ENCODE results near the gene OGDH. TPM values are rescaled to one million over a fixed set of nuclear protein-coding genes. Genes with fewer than 3 reads are reported as not detected.

OGDH gene
- total and polyA plus RNA-seq, 9 donors: 24.4 to 84.6 (median 57.7) TPM

- WGBS, 3 donors: 91 to 94% (median 94%) methylated on average over 20 of the region's 20 CpGs
- Histone ChIP-seq H3K27ac (no peak overlapping the region), H3K36me3 (no peaks in the 10 kb centered on the region), H3K4me1 (ENCODE audit: insufficient read depth) (no peaks in the 10 kb centered on the region), H3K27me3 (no peaks in the 10 kb centered on the region), H3K4me3 (no peak overlapping the region), H3K9me3 (no peaks in the 10 kb centered on the region)
- no peak for DNase-seq
- TF ChIP-seq EP300 (IDR thresholded peaks at IDR 0.05): no peak
- TF ChIP-seq CTCF (IDR thresholded peaks at IDR 0.05): no peak
- no peak for TF ChIP-seq POLR2A (IDR thresholded peaks at IDR 0.05)
- intact Hi-C loops (cut with DNase I): no loop called here
Observed at GRCh38 chr7:44706788-44707557, 100.5 kb downstream of the OGDH start.

- no peaks in the 10 kb centered on the region for H3K9me3 ChIP-seq
- no peak overlapping the region for H3K27ac ChIP-seq
- H3K4me1 ChIP-seq (ENCODE audit: insufficient read depth): no peaks in the 10 kb centered on the region
- WGBS, 3 donors: 84 to 87% (median 86%) methylated on average over 21 of the region's 21 CpGs
- no peaks in the 10 kb centered on the region for H3K36me3 ChIP-seq
- DNase-seq: peak in 1 of 5 donors; percentile 29
- no peak overlapping the region for H3K4me3 ChIP-seq
- no peaks in the 10 kb centered on the region for H3K27me3 ChIP-seq
- intact Hi-C loops (cut with DNase I): no loop called here
- TF ChIP-seq POLR2A (IDR thresholded peaks at IDR 0.05) (no peak), CTCF (IDR thresholded peaks at IDR 0.05) (no peak), EP300 (IDR thresholded peaks at IDR 0.05) (no peak)
Observed at GRCh38 chr7:44707558-44708230, 101.3 kb downstream of the OGDH start.

GRCh38 chr7:44709011-44709915 is 102.8 kb downstream of the OGDH start:
- intact Hi-C loops (cut with DNase I): no loop called here
- H3K9me3 ChIP-seq: no peaks in the 10 kb centered on the region
- H3K4me1 ChIP-seq (ENCODE audit: insufficient read depth): no peaks in the 10 kb centered on the region
- H3K4me3 ChIP-seq: no peak overlapping the region
- no peak for TF ChIP-seq CTCF (IDR thresholded peaks at IDR 0.05)
- TF ChIP-seq POLR2A (IDR thresholded peaks at IDR 0.05): no peak
- H3K27ac ChIP-seq: no peak overlapping the region
- no peaks in the 10 kb centered on the region for H3K36me3 ChIP-seq
- WGBS, 3 donors: 72 to 76% (median 73%) methylated on average over 19 of the region's 19 CpGs
- DNase-seq: no peak
- H3K27me3 ChIP-seq: no peaks in the 10 kb centered on the region

- WGBS, 3 donors: 81 to 90% (median 87%) methylated on average over 10 of the region's 10 CpGs
- Histone ChIP-seq H3K27me3 (no peaks in the 10 kb centered on the region), H3K9me3 (no peaks in the 10 kb centered on the region), H3K4me1 (ENCODE audit: insufficient read depth) (no peaks in the 10 kb centered on the region), H3K36me3 (no peaks in the 10 kb centered on the region), H3K27ac (no peak overlapping the region), H3K4me3 (no peak overlapping the region)
- DNase-seq: no peak
- intact Hi-C loops (cut with DNase I): no loop called here
- TF ChIP-seq EP300 (IDR thresholded peaks at IDR 0.05) (no peak), CTCF (IDR thresholded peaks at IDR 0.05) (no peak), POLR2A (IDR thresholded peaks at IDR 0.05) (no peak)
Observed at GRCh38 chr7:44709945-44710596, 103.6 kb downstream of the OGDH start.

All from ovary (tissue), 9 donors.